ENCODE data around the gene RSF1.

The RSF1 gene

DNA sequence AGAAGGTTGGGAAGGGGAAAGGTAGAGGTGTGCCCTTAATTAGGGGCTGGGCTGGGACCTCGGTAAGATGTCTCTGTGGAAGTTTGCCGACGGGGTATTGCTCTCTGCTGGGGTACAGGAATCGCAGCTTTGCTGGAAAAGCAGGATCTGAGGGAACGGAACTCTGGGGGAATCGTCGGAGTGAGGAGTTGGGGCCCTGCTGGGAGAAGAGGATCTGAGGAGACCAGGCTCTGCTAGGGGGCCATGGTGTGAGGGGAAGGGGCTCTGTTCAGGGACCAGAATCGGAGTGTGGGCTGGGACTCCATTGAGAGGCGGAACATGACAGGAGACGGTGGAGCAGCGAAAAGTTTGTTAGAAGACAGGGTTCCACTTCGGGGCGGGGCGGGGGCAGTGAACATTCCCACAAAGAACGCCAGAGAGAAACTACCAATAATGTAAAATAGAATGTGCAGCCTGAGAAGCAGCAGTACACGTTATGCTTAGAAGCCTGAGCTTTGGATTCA is 878 bp upstream of the RSF1 start:
- TF ChIP-seq ZBTB48 (tag by site-specific recombination; IDR thresholded peaks at IDR 0.05) (peak; percentile 95), ZNF223 (tag by site-specific recombination; IDR thresholded peaks at IDR 0.05) (no peak), OVOL3 (tag by site-specific recombination; IDR thresholded peaks at IDR 0.05) (no peak), MYNN (tag by site-specific recombination; IDR thresholded peaks at IDR 0.05; ENCODE audit: borderline replicate concordance) (no peak), GLIS2 (tag by site-specific recombination; IDR thresholded peaks at IDR 0.05) (0 out of 2 replicates have a peak, but pooled peaks have one; percentile 23), ZBTB20 (tag by site-specific recombination; IDR thresholded peaks at IDR 0.05) (peak; percentile 80), ZBTB10 (tag by site-specific recombination; IDR thresholded peaks at IDR 0.05) (peak; percentile 29; the same call in 1 of the 2 replicates), SCRT1 (tag by site-specific recombination; IDR thresholded peaks at IDR 0.05; ENCODE audit: borderline replicate concordance) (no peak), REPIN1 (tag by site-specific recombination; IDR thresholded peaks at IDR 0.05; ENCODE audit: low read depth) (no peak), ZNF654 (tag by site-specific recombination; IDR thresholded peaks at IDR 0.05; ENCODE audit: low read depth) (no peak), ZNF76 (tag by site-specific recombination; IDR thresholded peaks at IDR 0.05; ENCODE audit: borderline replicate concordance, low read depth) (peak; percentile 29; the same call in 1 of the 2 replicates), ZNF600 (tag by site-specific recombination; IDR thresholded peaks at IDR 0.05) (0 out of 2 replicates have a peak, but pooled peaks have one; percentile 10), FEZF1 (tag by site-specific recombination; IDR thresholded peaks at IDR 0.05) (peak; percentile 5; the same call in 1 of the 2 replicates), KLF8 (tag by site-specific recombination; IDR thresholded peaks at IDR 0.05) (no peak)
- TF ChIP-seq, protein P1, sequence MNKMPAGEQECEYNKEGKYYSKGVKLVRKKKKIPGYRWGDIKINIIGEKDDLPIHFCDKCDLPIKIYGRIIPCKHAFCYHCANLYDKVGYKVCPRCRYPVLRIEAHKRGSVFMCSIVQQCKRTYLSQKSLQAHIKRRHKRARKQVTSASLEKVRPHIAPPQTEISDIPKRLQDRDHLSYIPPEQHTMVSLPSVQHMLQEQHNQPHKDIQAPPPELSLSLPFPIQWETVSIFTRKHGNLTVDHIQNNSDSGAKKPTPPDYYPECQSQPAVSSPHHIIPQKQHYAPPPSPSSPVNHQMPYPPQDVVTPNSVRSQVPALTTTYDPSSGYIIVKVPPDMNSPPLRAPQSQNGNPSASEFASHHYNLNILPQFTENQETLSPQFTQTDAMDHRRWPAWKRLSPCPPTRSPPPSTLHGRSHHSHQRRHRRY (tag by site-specific recombination; IDR thresholded peaks at IDR 0.05) = no peak
- TF ChIP-seq, protein P2, sequence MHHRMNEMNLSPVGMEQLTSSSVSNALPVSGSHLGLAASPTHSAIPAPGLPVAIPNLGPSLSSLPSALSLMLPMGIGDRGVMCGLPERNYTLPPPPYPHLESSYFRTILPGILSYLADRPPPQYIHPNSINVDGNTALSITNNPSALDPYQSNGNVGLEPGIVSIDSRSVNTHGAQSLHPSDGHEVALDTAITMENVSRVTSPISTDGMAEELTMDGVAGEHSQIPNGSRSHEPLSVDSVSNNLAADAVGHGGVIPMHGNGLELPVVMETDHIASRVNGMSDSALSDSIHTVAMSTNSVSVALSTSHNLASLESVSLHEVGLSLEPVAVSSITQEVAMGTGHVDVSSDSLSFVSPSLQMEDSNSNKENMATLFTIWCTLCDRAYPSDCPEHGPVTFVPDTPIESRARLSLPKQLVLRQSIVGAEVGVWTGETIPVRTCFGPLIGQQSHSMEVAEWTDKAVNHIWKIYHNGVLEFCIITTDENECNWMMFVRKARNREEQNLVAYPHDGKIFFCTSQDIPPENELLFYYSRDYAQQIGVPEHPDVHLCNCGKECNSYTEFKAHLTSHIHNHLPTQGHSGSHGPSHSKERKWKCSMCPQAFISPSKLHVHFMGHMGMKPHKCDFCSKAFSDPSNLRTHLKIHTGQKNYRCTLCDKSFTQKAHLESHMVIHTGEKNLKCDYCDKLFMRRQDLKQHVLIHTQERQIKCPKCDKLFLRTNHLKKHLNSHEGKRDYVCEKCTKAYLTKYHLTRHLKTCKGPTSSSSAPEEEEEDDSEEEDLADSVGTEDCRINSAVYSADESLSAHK (tag by site-specific recombination; IDR thresholded peaks at IDR 0.05) = peak; percentile 29; the same call in 1 of the 2 replicates
- TF ChIP-seq, protein P3, sequence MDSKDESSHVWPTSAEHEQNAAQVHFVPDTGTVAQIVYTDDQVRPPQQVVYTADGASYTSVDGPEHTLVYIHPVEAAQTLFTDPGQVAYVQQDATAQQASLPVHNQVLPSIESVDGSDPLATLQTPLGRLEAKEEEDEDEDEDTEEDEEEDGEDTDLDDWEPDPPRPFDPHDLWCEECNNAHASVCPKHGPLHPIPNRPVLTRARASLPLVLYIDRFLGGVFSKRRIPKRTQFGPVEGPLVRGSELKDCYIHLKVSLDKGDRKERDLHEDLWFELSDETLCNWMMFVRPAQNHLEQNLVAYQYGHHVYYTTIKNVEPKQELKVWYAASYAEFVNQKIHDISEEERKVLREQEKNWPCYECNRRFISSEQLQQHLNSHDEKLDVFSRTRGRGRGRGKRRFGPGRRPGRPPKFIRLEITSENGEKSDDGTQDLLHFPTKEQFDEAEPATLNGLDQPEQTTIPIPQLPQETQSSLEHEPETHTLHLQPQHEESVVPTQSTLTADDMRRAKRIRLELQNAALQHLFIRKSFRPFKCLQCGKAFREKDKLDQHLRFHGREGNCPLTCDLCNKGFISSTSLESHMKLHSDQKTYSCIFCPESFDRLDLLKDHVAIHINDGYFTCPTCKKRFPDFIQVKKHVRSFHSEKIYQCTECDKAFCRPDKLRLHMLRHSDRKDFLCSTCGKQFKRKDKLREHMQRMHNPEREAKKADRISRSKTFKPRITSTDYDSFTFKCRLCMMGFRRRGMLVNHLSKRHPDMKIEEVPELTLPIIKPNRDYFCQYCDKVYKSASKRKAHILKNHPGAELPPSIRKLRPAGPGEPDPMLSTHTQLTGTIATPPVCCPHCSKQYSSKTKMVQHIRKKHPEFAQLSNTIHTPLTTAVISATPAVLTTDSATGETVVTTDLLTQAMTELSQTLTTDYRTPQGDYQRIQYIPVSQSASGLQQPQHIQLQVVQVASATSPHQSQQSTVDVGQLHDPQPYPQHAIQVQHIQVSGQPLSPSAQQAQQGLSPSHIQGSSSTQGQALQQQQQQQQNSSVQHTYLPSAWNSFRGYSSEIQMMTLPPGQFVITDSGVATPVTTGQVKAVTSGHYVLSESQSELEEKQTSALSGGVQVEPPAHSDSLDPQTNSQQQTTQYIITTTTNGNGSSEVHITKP (tag by site-specific recombination; IDR thresholded peaks at IDR 0.05) = no peak; the same call in 1 of the 2 replicates
- H3K36me3 ChIP-seq (ENCODE audit: control insufficient read depth in 2 of 2, insufficient read depth in 1 of 2, low read length in 2 of 2) = no peaks in the 10 kb centered on the region
- no peaks in the 10 kb centered on the region for H3K9me3 ChIP-seq (ENCODE audit: control insufficient read depth, insufficient read depth, low read depth, low read length)
- H3K4me1 ChIP-seq (ENCODE audit: control insufficient read depth, insufficient read depth, low read length) = no peaks in the 10 kb centered on the region
- H3K27ac ChIP-seq (ENCODE audit: extremely low read depth, low read depth, low read length) = peak overlapping the region; percentile 51
- POLR2A ChIA-PET = interaction anchor here (1.5 kb wide), 1 partner anchor 173 kb away, joined by 8 read pairs; the partner anchor contains the start of gene INTS4
- CTCF ChIA-PET = no interaction called here
- peak overlapping the region; percentile 100 for H3K4me3 ChIP-seq (ENCODE audit: low read depth, low read length)

Data from HEK293 (cell line).